Gastroesophageal sphincter (tissue), 4 donors: ENCODE measurements around the gene DNAI7. TPM values are rescaled to one million over a fixed set of nuclear protein-coding genes. Genes with fewer than 3 reads are reported as not detected.

Experiments used
- ATAC-seq: fragments of 150-250 bp; one replicate; pipeline ENCODE4 v1.9.1; 2016; ENCODE audit warnings: mild to moderate bottlenecking, moderate library complexity
- H3K27ac ChIP-seq, 4 donors: fragments of 200-600 bp; sonication (generic) in 3 of 4; 1 replicate in 3 of 4; 2 replicates in 1 of 4; pipeline ENCODE4 v1.5.1; 2016 to 2019
- H3K27me3 ChIP-seq: fragments of 200-600 bp; sonication (generic); one replicate; pipeline ENCODE4 v1.5.1; 2019
- H3K36me3 ChIP-seq, 2 donors: fragments of 200-600 bp; sonication (generic); one replicate each; pipeline ENCODE4 v1.5.1; 2019; ENCODE audit warnings: control low read depth in 1 of 2
- H3K4me1 ChIP-seq, 3 donors: fragments of 200-600 bp; sonication (generic); 1 replicate in 2 of 3; 2 replicates in 1 of 3; pipeline ENCODE4 v1.5.1; 2016 to 2019; ENCODE audit warnings: control low read depth in 2 of 3
- H3K4me3 ChIP-seq, 2 donors: fragments of 200-600 bp; sonication (generic); one replicate each; pipeline ENCODE4 v1.5.1; 2019; ENCODE audit warnings: mild to moderate bottlenecking in 1 of 2, moderate library complexity in 1 of 2
- H3K9me3 ChIP-seq, 3 donors: fragments of 200-600 bp; sonication (generic); one replicate each; pipeline ENCODE4 v1.5.1; 2017 to 2019; ENCODE audit warnings: control low read depth in 2 of 3
- EP300 ChIP-seq: sonication (generic); formaldehyde crosslinking; IDR thresholded peaks from one replicate; pipeline ENCODE4 v1.6.1; 2017; ENCODE audit warnings: antibody characterized with exemption, mild to moderate bottlenecking
- POLR2A ChIP-seq, 2 donors: fragments of 450-650 bp; IDR thresholded peaks; one replicate each; pipeline ENCODE4 v1.6.1; 2017; ENCODE audit warnings: antibody characterized with exemption in 2 of 2, mild to moderate bottlenecking in 2 of 2, moderate library complexity in 1 of 2
- POLR2AphosphoS5 ChIP-seq: sonication (generic); formaldehyde crosslinking; IDR thresholded peaks from one replicate; pipeline ENCODE4 v1.6.1; 2017; ENCODE audit warnings: antibody characterized with exemption
- WGBS, 2 donors: methylation state at CpG; one replicate each; pipeline ENCODE4 v1.1.5; 2018; ENCODE audit warnings: low coverage in 1 of 2; 5-methylcytosine and 5-hydroxymethylcytosine counted together
- total RNA-seq, 4 donors: library from RNA; depleted of rRNA; stranded (reverse); fragments of >200 nt; gene quantifications; one replicate each; pipeline ENCODE4 v1.1.0, GENCODE V29; 2016
- TF ChIP-seq, protein P1 (sequence below), 4 experiments: fragments of 200-600 bp in 2 of 4; fragments of 450-650 bp in 2 of 4; sonication (generic) in 1 of 4; IDR thresholded peaks; one replicate each; pipeline ENCODE4 v1.5.1; 2017 to 2019; ENCODE audit warnings: antibody characterized with exemption in 4 of 4, mild to moderate bottlenecking in 2 of 4, moderate library complexity in 2 of 4

The DNAI7 gene
- total RNA-seq, 4 donors from 2014 or later: 0.22 to 2.3 (median 0.76) TPM

DNA sequence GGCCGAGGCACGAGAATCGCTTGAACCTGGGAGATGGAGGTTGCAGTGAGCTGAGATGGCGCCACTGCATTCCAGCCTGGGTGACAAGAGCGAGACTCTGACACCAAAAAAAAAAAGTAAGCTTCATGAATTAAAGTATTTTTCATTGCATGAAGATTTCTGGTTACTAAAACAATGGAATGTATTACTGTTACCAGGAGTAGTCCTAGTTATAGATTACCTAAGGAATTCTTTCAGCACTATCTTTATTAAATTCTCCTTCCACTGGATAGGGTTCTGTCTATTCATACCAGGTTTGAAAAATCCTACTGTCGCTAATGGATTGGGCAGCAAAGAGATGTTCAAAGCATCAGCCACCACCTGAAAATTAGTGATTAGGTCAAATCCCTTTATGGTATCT is 12.5 kb upstream of the DNAI7 start:
- ATAC-seq: no peak
- Histone ChIP-seq H3K36me3 (peaks cover 0 to 62% of the 10 kb centered on the region in 2 donors), H3K27me3 (no peaks in the 10 kb centered on the region), H3K4me3 (no peak overlapping the region), H3K27ac (no peak overlapping the region), H3K4me1 (peaks cover 0 to 7% (median 0%) of the 10 kb centered on the region in 3 donors), H3K9me3 (no peaks in the 10 kb centered on the region)
- 95 to 100% methylated on average over 6 of the region's 6 CpGs for WGBS, 2 donors
- TF ChIP-seq, protein P1, sequence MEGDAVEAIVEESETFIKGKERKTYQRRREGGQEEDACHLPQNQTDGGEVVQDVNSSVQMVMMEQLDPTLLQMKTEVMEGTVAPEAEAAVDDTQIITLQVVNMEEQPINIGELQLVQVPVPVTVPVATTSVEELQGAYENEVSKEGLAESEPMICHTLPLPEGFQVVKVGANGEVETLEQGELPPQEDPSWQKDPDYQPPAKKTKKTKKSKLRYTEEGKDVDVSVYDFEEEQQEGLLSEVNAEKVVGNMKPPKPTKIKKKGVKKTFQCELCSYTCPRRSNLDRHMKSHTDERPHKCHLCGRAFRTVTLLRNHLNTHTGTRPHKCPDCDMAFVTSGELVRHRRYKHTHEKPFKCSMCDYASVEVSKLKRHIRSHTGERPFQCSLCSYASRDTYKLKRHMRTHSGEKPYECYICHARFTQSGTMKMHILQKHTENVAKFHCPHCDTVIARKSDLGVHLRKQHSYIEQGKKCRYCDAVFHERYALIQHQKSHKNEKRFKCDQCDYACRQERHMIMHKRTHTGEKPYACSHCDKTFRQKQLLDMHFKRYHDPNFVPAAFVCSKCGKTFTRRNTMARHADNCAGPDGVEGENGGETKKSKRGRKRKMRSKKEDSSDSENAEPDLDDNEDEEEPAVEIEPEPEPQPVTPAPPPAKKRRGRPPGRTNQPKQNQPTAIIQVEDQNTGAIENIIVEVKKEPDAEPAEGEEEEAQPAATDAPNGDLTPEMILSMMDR (IDR thresholded peaks at IDR 0.05): no peak
- no peak for TF ChIP-seq EP300
- TF ChIP-seq POLR2A (IDR thresholded peaks at IDR 0.05): no peak
- no peak for TF ChIP-seq POLR2AphosphoS5

DNA sequence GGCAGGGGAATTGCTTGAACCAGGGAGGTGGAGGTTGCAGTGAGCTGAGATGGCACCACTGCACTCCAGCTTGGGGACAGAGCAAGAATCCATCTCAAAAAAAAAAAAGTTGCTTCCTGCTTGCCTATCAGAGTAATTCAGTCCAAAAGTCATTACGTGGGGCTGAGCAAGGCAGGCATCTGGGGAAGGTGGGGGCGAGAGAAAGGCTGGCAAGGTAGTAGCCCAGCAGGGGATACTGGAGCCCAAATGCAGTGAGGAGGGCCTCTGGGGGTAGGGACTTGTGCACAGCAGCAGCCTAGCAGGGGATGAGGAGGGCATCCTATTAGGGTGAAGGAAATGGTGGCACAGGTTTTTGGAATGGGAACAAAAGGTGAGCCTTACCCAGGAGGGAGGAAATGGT is 7.2 kb upstream of the DNAI7 start:
- 83% methylated on average over 2 of the region's 2 CpGs; no CpG with 5 or more reads in 1 of the 2 donors for WGBS, 2 donors
- ATAC-seq: no peak
- Histone ChIP-seq H3K27me3 (no peaks in the 10 kb centered on the region), H3K27ac (no peak overlapping the region), H3K9me3 (no peaks in the 10 kb centered on the region), H3K4me1 (no peaks in the 10 kb centered on the region), H3K4me3 (no peak overlapping the region), H3K36me3 (peaks cover 0 to 33% of the 10 kb centered on the region in 2 donors)
- TF ChIP-seq EP300 (no peak), POLR2AphosphoS5 (no peak)

DNA sequence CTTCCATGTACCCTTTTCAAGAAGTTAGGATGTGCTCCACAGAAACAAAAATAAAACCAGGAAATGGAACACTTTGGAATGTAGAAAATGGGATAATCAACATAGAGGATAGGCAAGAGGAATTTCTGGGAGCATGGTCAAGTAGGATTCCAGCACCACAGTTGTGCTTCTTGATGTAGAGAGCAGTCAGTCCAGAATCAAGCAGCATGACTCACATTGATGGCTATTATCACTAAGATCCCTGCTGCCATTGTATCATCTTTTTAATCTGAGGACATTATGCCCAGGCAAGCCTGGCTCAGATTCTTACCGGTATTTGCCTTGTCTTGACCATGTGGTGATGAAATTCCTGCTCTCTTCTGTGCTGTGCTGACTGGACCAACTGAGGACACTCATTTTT is 5.7 kb upstream of the DNAI7 start:
- no peak for ATAC-seq
- no peak overlapping the region for H3K4me3 ChIP-seq
- no peaks in the 10 kb centered on the region for H3K9me3 ChIP-seq
- WGBS, 2 donors: 75 to 92% methylated on average over 1 of the region's 1 CpG
- H3K27ac ChIP-seq: no peak overlapping the region
- peaks cover 0 to 13% (median 3%) of the 10 kb centered on the region in 3 donors for H3K4me1 ChIP-seq
- H3K36me3 ChIP-seq: peaks cover 0 to 21% of the 10 kb centered on the region in 2 donors
- H3K27me3 ChIP-seq: no peaks in the 10 kb centered on the region
- TF ChIP-seq EP300 (no peak), POLR2AphosphoS5 (no peak), POLR2A (IDR thresholded peaks at IDR 0.05) (no peak)
- TF ChIP-seq, protein P1 (IDR thresholded peaks at IDR 0.05): no peak

DNA sequence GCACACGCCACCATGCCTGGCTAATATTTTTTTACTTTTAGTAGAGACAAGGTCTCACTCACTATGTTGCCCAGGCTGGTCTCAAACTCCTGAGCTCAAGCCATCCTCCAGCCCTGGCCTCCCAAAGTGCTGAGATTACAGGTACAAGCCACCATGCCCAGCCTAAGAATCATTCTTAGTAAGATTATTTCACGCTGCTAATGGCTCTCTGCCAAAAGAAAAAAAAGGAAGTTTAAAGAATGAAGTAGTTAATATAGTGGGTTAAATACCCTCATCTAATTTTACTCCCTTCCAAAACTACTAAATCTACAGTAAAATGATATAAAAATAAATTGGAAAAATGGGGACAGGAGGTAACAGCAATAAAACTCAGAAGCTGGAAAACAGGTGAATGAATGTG is 2.6 kb upstream of the DNAI7 start:
- 50 to 78% methylated on average over 2 of the region's 2 CpGs for WGBS, 2 donors

DNA sequence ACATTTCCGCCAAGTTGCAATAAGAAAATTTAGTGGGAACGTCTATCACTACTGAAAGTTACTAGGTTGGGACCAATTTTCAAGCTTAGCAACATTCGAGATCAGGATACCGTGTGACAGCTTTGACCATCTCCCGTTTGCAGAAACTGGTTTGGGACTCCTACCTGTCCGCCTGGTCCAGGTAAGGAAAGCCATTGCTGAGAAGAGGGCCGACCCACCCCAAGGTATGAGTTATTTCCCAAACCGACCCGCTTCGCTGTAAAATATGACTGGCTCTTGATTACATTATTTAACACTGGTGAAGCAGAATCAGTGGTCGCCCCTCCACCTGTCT is 271 bp downstream of the DNAI7 start:
- Histone ChIP-seq H3K36me3 (no peaks in the 10 kb centered on the region), H3K4me3 (peak overlapping the region; percentile 71 to 83), H3K27ac (peak overlapping the region; percentile 92 to 98 (median 94)), H3K9me3 (no peaks in the 10 kb centered on the region), H3K4me1 (peaks cover 0 to 26% (median 3%) of the 10 kb centered on the region in 3 donors), H3K27me3 (no peaks in the 10 kb centered on the region)
- WGBS, 2 donors: 4 to 10% methylated on average over 10 to 11 of the region's 11 CpGs
- no peak for ATAC-seq
- TF ChIP-seq POLR2AphosphoS5: no peak
- no peak for TF ChIP-seq EP300
- TF ChIP-seq, protein P1 (IDR thresholded peaks at IDR 0.05): no peak
- no peak for TF ChIP-seq POLR2A (IDR thresholded peaks at IDR 0.05)

More for the DNA sequence above, 2.6 kb upstream of the DNAI7 start:
- no peaks in the 10 kb centered on the region for H3K36me3 ChIP-seq
- H3K4me3 ChIP-seq: no peak overlapping the region
- no peaks in the 10 kb centered on the region for H3K9me3 ChIP-seq
- TF ChIP-seq, protein P1 (IDR thresholded peaks at IDR 0.05): no peak
- TF ChIP-seq POLR2A (IDR thresholded peaks at IDR 0.05) (no peak), POLR2AphosphoS5 (no peak), EP300 (no peak)
- H3K27me3 ChIP-seq: no peaks in the 10 kb centered on the region
- no peak overlapping the region for H3K27ac ChIP-seq
- H3K4me1 ChIP-seq: peaks cover 0 to 26% (median 3%) of the 10 kb centered on the region in 3 donors
- ATAC-seq: no peak
